HUDEP-2 (cell line): ENCODE results near the gene JPT1.

Experiments
- DNase-seq, 76 experiments: peaks; one replicate each; lab custom pipeline; 2025; ENCODE audit not compliant: unreplicated experiment in 76 of 76; lab: John Stamatoyannopoulos, UW

JPT1 gene

DNA sequence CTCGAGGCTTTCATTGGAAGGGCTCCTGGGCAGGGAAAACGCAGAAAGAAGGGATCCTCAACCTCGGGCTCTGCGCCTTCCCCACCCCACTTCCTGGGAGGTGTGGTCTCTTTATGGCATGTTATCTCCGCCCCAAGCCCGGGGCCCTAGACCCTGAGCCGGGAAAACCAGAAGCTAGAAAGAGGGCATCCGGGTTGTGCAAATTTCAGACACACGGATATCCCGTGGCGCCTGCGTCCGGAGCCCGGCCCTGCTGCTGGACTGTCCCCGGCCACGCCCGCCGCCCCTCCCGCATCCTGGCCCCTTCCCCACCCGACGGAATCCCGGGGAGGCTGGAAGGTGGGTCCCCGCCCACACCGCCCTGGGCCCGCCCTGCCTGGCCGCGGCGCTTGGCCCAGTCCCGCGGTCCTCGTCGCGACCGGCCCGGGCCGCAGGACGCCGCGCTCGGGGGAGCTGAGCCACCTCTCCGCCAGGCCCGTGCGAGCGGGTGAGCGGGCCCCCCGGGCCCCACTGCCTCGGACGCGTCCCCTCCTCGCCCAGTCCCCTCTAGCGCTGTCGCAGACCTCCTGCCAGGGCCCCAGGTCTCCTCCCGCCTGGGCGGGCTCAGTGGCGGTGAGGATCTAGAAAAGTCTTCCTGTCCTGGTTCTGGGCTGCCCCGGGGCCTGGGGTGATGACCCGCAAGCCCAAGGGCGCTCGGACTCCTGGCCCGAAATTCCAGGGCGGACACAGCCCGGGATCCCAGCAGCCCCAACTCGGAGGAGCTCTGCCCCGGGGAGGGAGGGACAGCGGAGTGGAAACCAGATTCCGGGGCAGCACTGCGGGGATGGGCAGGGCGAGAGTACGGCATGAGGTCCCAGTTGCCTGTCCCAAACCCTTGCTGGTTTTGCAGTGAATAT lies 66.5 kb downstream of the JPT1 start, which contains the start of gene SLC16A5:
Gene SLC16A5 (plus strand): TSS at position 397 of the 896 bp plus-strand sequence. CDS start 5,683 bp downstream, outside the sequence.
- DNase-seq = peak in 5 of 76 experiments; percentile 18 to 50 (median 30)

DNA sequence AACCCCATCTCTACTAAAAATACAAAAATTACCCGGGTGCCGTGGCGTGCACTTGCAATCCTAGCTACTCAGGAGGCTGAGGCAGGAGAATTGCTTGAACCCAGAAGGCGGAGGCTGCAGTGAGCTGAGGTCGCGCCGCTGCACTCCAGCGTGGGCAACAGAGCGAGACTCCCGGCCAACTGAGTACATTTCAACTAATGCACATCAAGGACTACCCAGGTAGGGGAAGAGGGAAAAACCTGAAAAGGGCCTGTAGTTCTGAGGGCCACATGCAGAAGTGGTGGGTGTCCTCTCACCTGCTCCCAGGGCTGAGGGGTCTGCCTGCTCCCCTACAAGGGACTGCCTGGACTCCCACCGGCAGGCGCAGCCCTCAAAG lies 67.1 kb downstream of the JPT1 start:
- no peak for DNase-seq

GRCh38 chr17:75086496-75087181 lies 67.7 kb downstream of the JPT1 start:
- DNase-seq = no peak
